GM21515 (cell line): ENCODE measurements around the gene RPP38.
A peak's percentile ranks its signal among the peaks of the same experiment; 100 is the strongest.

Source experiments
- ATAC-seq: cut with Tn5 transposase; IDR thresholded peaks from one replicate; pipeline ENCODE4 v1.9.1; 2021; ENCODE audit not compliant: unreplicated experiment

Gene RPP38

GRCh38 chr10:15097011-15097812, at the start of gene RPP38:
RPP38 (plus strand) TSS chr10:15097355; CDS start chr10:15103315, 5,960 bp downstream.
- ATAC-seq = peak; percentile 86

DNA sequence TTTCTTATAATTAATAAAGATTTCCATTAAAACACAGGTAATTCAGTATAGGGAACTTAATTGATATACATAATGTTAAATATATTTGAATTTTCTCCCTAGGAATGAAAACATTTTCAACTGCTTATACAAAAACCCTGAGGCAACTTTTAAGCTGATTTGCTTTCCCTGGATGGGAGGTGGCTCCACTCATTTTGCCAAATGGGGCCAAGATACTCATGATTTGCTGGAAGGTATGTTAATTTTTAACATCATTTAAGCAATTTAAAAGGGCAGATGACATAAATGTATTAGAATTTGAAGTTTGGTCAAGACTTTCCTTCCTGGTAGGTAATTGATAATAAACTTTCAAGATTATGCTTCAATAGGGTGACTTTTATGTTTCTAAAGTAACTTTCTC, 47.6 kb upstream of the RPP38 start:
- ATAC-seq = no peak

DNA sequence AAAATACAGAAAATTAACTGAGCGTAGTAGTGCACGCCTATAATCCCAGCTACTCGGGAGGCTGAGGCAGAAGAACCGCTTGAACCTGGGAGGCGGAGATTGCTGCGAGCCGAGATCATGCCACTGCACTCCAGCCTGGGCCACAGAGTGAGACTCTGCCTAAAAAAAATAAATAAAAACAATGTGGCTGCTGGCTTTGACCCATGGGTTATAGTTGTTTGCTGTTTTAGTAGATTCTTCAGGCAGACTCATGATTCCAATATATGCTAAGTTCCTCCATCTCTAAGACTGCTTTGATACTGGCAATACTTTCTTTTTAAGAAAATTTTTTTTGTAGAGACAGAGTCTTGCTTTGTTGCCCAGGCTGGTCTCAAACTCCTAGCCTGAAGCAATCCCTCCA, 45.0 kb upstream of the RPP38 start:
- no peak for ATAC-seq

DNA sequence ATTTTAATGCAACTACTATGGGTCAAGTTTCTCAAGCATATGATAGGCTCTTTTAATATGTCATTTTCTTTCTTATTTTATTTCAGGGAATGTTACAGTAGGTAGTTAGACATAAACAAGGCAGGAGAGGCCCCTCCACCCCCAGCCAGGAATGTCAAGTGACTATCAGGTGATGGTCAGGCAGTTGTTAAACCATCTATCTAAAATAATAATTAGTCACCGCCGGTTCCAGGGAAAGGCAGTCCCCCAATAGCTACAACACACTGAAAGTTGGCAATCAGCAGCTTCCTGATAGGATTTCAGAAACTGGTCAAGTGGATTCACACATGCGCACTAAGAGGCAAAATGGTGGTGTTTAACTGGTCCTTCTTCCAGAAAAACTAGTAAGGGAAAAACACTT, 44.1 kb upstream of the RPP38 start:
- no peak for ATAC-seq

- ATAC-seq = no peak
Observed at GRCh38 chr10:15058689-15059088, 38.5 kb upstream of the RPP38 start.

DNA sequence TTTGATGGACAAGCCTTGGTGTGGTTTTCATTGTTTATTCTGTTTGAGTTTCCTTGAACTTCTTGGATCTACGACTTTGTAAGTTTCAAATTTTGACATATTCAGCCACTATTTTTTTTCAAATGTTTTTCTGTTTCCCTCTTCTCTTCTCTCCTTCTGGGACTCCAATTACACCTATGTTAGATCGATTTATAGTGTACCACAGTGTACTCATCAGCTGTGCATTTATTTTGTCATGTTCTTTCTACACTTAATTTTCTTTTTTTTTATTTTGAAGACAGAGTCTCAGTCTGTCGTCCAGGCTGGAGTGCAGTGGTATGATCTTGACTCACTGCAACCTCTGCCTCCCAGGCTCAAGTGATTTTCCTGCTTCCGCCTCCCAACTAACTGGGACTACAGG, 37.2 kb upstream of the RPP38 start:
- ATAC-seq = no peak

DNA sequence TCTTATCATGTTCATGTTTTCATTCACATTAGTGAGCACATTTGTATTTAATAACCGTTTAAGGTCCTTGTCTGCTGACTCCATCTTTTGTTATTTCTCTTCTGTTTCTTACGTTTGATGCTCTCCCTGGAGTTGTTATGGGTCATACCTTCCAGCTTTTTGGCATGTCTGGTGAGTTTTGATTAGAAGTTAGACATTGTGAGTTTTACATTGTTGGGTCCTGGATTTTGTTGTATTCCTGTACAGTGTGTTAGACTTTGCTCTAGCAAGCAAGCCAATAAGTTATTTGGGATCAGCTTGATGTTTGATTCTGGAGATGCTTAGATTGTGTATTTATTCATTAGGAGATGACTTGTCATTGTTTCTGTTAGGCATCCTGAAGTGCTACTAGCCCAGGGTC, 36.5 kb upstream of the RPP38 start:
- no peak for ATAC-seq

DNA sequence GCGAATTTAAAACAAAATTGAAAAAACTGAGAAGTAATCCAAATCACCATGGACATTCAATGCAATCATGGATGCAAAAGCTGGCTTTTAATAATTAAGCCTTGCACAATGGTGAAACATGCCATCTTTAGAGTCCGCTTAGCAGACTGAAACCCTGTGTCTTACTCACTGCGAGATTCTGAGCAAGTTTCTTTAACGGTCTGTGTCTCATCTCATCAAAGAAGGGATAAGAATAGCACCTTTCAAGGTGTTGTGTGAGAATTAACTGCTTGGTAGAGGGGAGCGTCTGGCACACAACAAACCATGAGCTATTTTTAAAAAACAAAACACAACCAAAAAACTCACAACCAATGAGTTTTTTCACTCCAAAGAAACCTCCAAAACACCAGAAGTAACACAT, 30.0 kb upstream of the RPP38 start:
- no peak for ATAC-seq

DNA sequence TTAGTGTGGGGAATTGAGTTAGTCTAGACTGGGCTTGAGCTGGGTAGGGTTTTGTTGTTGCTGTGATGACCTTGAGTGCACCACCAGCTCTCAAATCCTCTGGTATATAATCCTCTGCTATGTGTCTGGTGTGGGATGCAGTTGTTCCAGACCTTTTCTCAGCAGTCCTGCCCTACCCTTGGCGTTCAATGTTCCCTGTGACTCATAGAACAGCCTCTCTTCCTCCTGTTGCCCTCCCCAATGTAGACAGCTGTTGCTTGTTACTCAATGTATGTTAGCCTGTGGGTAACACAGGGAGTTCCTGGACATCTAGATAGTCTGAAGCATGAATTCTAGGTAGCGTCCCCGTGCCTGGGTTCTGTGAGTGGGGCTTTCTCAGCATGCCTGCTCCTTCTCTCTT, 28.4 kb upstream of the RPP38 start:
- ATAC-seq = no peak

DNA sequence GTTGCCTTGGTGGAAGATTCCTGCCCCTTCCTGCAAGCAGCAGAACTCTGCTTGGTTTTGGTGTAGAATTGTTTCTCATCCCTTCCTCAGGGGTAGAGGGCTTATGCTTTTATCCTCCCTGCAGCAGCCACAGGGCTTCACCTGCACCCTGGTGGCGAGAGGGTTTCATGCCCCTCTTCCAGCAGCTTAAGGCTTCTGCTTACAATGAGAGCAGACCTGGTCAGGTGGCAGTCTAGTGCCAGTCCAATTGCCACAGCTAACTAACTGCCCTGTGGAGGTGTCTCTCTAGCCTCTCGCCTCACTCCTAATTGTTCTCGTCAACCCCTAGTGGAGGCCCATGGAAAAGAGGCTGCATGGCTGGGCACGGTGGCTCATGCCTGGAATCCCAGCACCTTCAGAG, 27.9 kb upstream of the RPP38 start:
- ATAC-seq = no peak

DNA sequence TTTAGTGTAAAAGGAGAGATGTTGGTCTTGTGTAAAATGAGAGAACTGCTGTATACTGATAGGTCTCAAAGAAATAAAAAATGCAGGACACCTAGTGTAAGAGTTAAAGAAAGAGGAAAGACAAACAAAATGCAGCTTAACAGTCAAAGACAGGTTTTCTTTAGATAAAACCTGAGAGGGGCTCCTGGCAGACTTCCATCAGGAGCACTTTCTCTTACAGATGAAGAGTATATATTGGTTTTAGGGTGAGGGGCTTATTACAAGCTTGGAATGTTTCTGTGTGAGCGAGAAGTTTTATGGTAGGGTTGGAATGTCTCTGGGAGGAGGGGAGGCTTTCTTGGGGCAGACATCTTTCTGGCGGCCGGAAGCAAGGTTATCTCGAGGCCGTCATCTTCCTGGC, 24.8 kb upstream of the RPP38 start:
- no peak for ATAC-seq

DNA sequence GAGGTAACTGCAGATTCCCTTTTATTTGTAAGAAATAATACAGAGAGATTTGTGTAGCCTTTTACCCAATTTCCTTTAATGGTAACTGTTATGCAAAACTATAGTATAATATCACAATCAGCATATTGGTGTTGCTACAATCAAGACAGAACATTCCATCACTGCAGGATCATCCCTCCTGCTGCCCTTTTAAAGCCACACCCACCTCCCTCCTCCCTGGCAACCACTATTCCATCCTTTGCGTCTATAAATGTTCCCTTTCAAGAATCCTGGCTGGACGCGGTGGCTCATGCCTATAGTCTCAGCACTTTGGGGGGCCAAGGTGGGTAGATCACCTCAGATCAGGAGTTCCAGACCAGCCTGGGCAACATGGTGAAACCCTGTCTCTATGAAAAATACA, 21.7 kb upstream of the RPP38 start:
- no peak for ATAC-seq

- ATAC-seq = no peak
Observed at GRCh38 chr10:15083674-15084501, 13.3 kb upstream of the RPP38 start.

DNA sequence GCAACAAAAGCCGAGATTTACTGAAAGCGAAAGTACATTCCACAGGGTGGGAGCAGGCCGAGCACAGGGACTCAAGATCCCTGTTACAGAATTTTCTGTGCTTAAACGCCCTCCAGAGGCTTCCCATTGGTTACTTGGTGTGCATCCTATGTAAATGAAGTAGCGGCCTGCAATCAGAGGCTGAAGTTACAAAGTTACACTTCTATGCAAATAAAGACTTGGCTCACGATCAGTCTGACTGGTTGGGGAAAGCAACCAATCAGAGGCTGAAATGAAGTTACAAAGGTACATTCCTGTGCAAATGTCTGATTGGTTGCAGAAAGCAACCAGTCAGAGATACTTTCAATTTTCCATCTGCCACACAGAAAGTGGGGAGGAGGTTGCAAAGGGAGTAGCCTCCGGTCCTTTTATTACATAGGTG, 12.6 kb upstream of the RPP38 start:
- no peak for ATAC-seq

DNA sequence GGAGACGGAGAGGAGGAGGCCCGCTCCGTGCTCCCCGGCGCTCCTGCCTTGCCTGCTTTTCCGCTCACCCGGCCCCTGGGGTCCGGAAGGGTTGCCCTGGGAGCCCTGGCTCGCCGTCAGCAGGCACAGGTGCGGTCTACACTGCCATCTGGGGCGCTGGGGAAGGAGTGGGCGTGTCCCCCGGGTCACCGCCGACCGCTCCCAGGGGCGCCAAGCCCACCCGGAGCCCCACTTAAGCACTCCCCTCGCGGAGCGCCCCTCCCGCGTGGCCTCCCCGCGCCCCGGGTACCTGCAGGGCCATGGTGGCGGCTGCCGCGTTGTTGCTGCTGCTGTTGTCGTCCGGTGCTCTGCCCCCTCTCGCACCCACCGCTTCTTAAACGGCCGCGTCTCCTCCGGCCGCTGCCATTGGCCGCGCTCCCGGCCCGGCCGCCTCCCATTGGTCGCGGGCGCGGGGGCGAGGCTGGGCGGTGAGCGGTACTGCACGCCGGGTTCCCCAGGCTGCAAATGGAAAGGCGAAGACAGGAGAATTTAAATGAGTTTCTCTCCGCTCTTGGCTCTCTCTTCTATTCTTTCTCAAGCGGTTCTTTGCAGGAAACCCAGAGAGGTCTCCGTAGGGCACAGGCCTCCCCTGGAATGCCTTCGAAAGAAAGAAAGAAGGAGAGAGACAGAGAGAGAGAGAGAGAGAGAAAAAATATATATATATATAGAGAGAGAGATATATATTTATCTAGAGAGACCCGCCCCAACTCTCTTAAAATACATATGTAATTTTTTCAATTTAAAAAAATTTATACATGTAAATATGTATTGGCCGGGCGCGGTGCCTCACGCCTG, 8.5 kb upstream of the RPP38 start, which contains the start of gene ACBD7:
ACBD7 (minus strand) TSS at position 349 of the 834 bp plus-strand sequence; CDS start at position 301, 48 bp downstream.
- ATAC-seq = peak; percentile 99

GRCh38 chr10:15091418-15091817, 5.7 kb upstream of the RPP38 start:
- no peak for ATAC-seq

DNA sequence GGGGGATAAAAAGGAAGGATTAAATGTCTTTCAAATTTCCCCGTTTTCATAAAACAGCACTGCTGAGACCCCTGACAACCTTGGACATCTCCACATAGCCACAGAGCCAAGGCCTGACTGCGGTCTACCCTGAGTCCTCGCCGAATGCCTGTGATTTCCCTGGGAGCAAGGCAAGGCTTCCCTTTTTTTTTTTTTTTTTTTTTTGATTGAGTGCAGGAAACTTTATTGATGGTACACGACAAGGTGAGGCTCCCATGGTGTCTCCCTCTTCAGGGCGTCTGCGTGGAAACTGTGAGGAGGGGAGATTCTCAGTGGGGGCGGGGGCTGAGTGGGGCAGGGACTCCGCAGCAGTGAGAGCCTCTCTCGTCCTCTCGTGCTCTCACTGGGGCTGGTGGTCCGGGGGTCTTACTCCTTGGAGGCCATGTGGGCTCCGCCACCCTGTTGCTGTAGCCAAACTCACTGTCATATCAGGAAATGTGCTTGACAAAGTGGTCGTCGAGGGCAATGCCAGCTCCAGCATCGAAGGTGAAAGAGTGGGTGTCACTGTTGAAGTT, 4.2 kb upstream of the RPP38 start:
- ATAC-seq = no peak

- peak; percentile 22 for ATAC-seq
Observed at GRCh38 chr10:15096661-15097010, 519 bp upstream of the RPP38 start.

GRCh38 chr10:15099886-15100285, 2.7 kb downstream of the RPP38 start:
- no peak for ATAC-seq

- ATAC-seq = no peak
Observed at GRCh38 chr10:15103513-15103912, 6.4 kb downstream of the RPP38 start.
